ENCODE data around the gene REEP6.

Gene REEP6

DNA sequence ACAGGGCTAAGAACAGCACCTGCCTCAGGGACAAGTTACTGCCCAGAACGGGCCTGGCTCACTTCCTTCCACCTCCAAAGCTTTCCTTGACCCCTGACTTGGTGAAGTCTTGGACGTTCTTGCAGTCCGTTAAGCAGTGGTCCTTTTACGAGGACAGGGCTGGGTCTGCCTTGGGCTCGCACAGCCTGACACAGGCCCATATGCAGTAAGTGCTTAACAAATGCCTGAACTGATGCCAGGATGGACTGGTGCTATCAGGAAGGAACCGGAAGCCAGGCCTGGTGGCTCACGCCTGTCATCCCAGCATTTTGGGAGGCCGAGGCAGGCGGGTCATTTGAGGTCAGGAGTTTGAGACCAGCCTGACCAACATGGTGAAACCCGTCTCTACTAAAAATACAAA is 31.1 kb downstream of the REEP6 start:
- Histone ChIP-seq H3K14ac (ENCODE audit: low read length in 2 of 2) (no peak overlapping the region), H3K27me3 (ENCODE audit: control insufficient read depth in 1 of 2, insufficient read depth in 1 of 2, low read length in 2 of 2) (peaks cover 41 to 66% of the 10 kb centered on the region in 2 experiments), H3K4me3 (ENCODE audit: insufficient read depth in 1 of 2, low read depth in 1 of 2, low read length in 2 of 2) (peak overlapping the region in 1 of 2 experiments; percentile 35), H3K9ac (ENCODE audit: low read length) (no peak overlapping the region), H2AFZ (ENCODE audit: low read depth, low read length) (no peak overlapping the region), H3K23ac (ENCODE audit: low read length in 2 of 2) (no peak overlapping the region), H3K27ac (ENCODE audit: low read length, poor library complexity, severe bottlenecking) (no peak overlapping the region), H2AK5ac (ENCODE audit: low read length, severe bottlenecking) (no peak overlapping the region), H2BK12ac (ENCODE audit: low read length in 2 of 2) (no peak overlapping the region), H4K8ac (ENCODE audit: low read length) (no peak overlapping the region), H3K18ac (ENCODE audit: low read depth in 1 of 2, low read length in 2 of 2) (no peak overlapping the region), H3K79me1 (replicated peaks; ENCODE audit: low read length, poor library complexity, severe bottlenecking) (no peaks in the 10 kb centered on the region), H3K4me1 (ENCODE audit: control insufficient read depth, insufficient read depth, low read depth, low read length) (peaks cover 14% of the 10 kb centered on the region), H3K4ac (ENCODE audit: low read depth in 1 of 2, low read length in 2 of 2) (no peak overlapping the region), H3K4me2 (ENCODE audit: low read length, poor library complexity, severe bottlenecking) (no peak overlapping the region), H2BK15ac (ENCODE audit: low read depth, poor library complexity, severe bottlenecking) (no peak overlapping the region), H2BK120ac (ENCODE audit: low read depth, low read length) (no peak overlapping the region), H3K36me3 (ENCODE audit: control insufficient read depth in 1 of 2, insufficient read depth in 2 of 2, low read depth in 1 of 2, low read length in 2 of 2) (peaks cover 0 to 6% of the 10 kb centered on the region in 2 experiments), H4K91ac (ENCODE audit: low read length) (no peak overlapping the region), H3K9me3 (ENCODE audit: control insufficient read depth, low read length) (no peaks in the 10 kb centered on the region), H2BK5ac (ENCODE audit: low read depth, low read length, poor library complexity, severe bottlenecking) (no peak overlapping the region)
- WGBS: 64% methylated on average over 7 of the region's 10 CpGs
- DNase-seq: no peak

DNA sequence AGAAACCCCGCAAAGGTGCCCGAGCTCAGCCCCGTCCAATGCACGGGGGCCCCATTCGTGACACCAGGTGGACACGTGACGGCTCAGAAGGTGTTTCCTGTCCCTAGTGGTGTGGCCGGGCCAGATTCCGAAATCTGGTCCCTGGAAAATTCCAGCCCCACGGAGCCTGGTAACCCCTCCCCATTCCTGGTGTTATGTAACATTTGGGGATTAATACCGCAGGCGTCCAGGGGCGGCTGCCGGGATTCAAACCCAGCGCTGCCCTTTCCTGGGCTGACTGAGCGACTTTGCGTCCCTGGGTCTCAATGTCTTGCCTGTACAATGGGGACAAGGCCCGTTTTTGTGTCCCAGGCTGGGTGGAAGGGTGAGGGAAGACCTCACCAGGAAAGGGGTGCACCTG is 31.9 kb downstream of the REEP6 start:
- Histone ChIP-seq H4K8ac (ENCODE audit: low read length) (no peak overlapping the region), H3K23ac (ENCODE audit: low read length in 2 of 2) (no peak overlapping the region), H3K4ac (ENCODE audit: low read depth in 1 of 2, low read length in 2 of 2) (no peak overlapping the region), H4K91ac (ENCODE audit: low read length) (no peak overlapping the region), H3K18ac (ENCODE audit: low read depth in 1 of 2, low read length in 2 of 2) (no peak overlapping the region), H2BK15ac (ENCODE audit: low read depth, poor library complexity, severe bottlenecking) (no peak overlapping the region), H3K4me1 (ENCODE audit: control insufficient read depth, insufficient read depth, low read depth, low read length) (peaks cover 14% of the 10 kb centered on the region), H3K4me3 (ENCODE audit: insufficient read depth in 1 of 2, low read depth in 1 of 2, low read length in 2 of 2) (no peak overlapping the region), H3K27ac (ENCODE audit: low read length, poor library complexity, severe bottlenecking) (no peak overlapping the region), H3K4me2 (ENCODE audit: low read length, poor library complexity, severe bottlenecking) (no peak overlapping the region), H3K79me1 (replicated peaks; ENCODE audit: low read length, poor library complexity, severe bottlenecking) (no peaks in the 10 kb centered on the region), H2BK120ac (ENCODE audit: low read depth, low read length) (no peak overlapping the region), H3K36me3 (ENCODE audit: control insufficient read depth in 1 of 2, insufficient read depth in 2 of 2, low read depth in 1 of 2, low read length in 2 of 2) (peaks cover 0 to 6% of the 10 kb centered on the region in 2 experiments), H3K27me3 (ENCODE audit: control insufficient read depth in 1 of 2, insufficient read depth in 1 of 2, low read length in 2 of 2) (peaks cover 41 to 65% of the 10 kb centered on the region in 2 experiments), H2BK12ac (ENCODE audit: low read length in 2 of 2) (no peak overlapping the region), H3K9me3 (ENCODE audit: control insufficient read depth, low read length) (no peaks in the 10 kb centered on the region), H2BK5ac (ENCODE audit: low read depth, low read length, poor library complexity, severe bottlenecking) (no peak overlapping the region), H2AFZ (ENCODE audit: low read depth, low read length) (no peak overlapping the region), H3K14ac (ENCODE audit: low read length in 2 of 2) (no peak overlapping the region), H2AK5ac (ENCODE audit: low read length, severe bottlenecking) (no peak overlapping the region), H3K9ac (ENCODE audit: low read length) (no peak overlapping the region)
- no peak for DNase-seq
- 77% methylated on average over 18 of the region's 18 CpGs for WGBS

DNA sequence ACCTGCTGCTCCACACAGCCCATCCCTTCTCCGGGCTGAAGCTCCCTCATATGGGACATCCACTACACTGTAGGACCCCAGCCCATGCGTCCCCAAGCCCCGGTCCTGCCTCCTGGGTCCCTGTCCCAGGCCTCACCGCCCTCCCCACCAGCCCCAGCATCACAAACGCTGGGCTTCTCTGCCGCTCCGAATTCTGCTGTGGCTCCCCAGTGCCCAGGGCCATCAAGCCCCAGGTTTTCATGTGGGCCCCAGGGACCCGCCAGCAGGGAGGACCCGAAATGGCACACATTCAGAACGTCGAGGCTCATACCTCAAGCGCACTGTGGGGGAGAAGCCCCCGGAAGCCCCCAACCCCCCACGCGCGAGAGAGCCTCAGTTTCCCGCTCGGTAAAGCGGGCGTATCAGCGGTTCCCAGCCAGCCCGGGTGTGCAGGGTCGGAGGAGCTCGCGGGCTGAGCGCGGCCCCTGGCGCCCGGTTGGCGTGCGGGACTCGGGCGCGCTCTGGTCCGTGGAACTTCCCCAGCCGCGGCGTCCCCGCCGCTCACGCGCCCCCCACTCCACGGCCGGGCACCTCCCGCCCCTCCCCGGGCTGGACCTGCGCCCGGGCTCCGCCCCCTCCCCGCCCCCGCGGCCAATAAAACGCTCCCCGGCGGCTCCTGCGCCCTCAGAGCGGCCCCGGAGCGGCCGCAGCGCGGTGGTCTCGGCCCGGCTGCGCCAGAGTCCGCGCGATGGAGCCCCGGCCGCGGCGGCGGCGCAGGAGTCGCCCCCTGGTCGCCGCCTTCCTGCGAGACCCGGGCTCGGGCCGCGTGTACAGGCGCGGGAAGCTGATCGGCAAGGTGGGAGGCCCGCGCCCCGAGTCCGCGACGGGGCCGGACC is 32.7 kb downstream of the REEP6 start, which contains the start of gene PLK5:
PLK5 (plus strand) TSS at position 666 of the 875 bp plus-strand sequence. CDS start 2,920 bp downstream, outside the sequence.
- Histone ChIP-seq H2BK12ac (ENCODE audit: low read length in 2 of 2) (no peak within 1 kb of the TSS), H3K4me1 (ENCODE audit: control insufficient read depth, insufficient read depth, low read depth, low read length) (peaks cover 14% of the 10 kb centered on the region), H3K4me3 (ENCODE audit: insufficient read depth in 1 of 2, low read depth in 1 of 2, low read length in 2 of 2) (peak within 1 kb of the TSS in 1 of 2 experiments; percentile 4), H2BK120ac (ENCODE audit: low read depth, low read length) (no peak within 1 kb of the TSS), H2BK15ac (ENCODE audit: low read depth, poor library complexity, severe bottlenecking) (peak within 1 kb of the TSS; percentile 20), H3K4me2 (ENCODE audit: low read length, poor library complexity, severe bottlenecking) (peak within 1 kb of the TSS; percentile 32), H3K4ac (ENCODE audit: low read depth in 1 of 2, low read length in 2 of 2) (no peak within 1 kb of the TSS), H3K27ac (ENCODE audit: low read length, poor library complexity, severe bottlenecking) (no peak within 1 kb of the TSS), H3K9me3 (ENCODE audit: control insufficient read depth, low read length) (no peaks in the 10 kb centered on the region), H2BK5ac (ENCODE audit: low read depth, low read length, poor library complexity, severe bottlenecking) (no peak within 1 kb of the TSS), H3K79me1 (replicated peaks; ENCODE audit: low read length, poor library complexity, severe bottlenecking) (no peaks in the 10 kb centered on the region), H3K14ac (ENCODE audit: low read length in 2 of 2) (peak within 1 kb of the TSS in 1 of 2 experiments; percentile 35), H3K23ac (ENCODE audit: low read length in 2 of 2) (peak within 1 kb of the TSS in 1 of 2 experiments; percentile 34), H4K8ac (ENCODE audit: low read length) (no peak within 1 kb of the TSS), H3K27me3 (ENCODE audit: control insufficient read depth in 1 of 2, insufficient read depth in 1 of 2, low read length in 2 of 2) (peaks cover 37 to 59% of the 10 kb centered on the region in 2 experiments), H3K9ac (ENCODE audit: low read length) (no peak within 1 kb of the TSS), H4K91ac (ENCODE audit: low read length) (no peak within 1 kb of the TSS), H2AFZ (ENCODE audit: low read depth, low read length) (no peak within 1 kb of the TSS), H3K36me3 (ENCODE audit: control insufficient read depth in 1 of 2, insufficient read depth in 2 of 2, low read depth in 1 of 2, low read length in 2 of 2) (peaks cover 0 to 6% of the 10 kb centered on the region in 2 experiments), H3K18ac (ENCODE audit: low read depth in 1 of 2, low read length in 2 of 2) (no peak within 1 kb of the TSS), H2AK5ac (ENCODE audit: low read length, severe bottlenecking) (no peak within 1 kb of the TSS)
- 16% methylated on average over 64 of the region's 92 CpGs for WGBS
- no peak for DNase-seq

DNA sequence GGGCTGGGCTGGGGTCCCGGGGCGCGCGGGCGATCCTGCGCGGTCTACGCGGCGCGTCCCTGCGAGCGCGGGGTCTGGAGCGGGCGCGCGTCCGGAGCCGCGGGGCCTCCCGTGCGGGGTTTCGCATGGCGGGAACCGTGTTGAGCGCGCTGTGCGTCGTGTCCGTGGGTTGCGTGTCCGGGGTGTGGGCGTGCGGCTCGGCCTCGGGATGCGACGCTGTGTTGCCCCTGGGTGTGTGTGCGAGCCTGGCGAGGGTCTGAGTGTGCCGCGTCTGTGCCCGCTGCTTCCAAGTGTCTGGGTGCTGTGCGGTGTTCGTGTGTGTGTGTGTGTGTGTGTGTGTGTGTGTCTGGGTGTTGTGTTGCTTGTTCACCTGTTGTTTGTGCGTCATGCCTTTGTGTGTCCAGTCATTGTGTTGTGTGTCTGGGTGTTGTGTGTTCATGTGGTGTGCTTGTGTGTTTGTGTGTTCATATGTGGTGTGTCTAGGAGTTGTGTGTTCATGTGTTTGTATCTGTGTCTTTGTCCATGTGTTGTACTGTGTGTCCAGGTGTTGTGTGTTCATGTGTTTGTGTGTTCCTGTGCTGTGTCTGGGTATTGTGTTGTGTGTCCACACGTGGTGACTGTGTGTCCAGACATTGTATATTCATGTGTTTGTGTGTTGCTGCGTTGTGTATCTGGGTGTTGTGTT is 33.4 kb downstream of the REEP6 start:
- no peak overlapping the region for H3K14ac ChIP-seq (ENCODE audit: low read length in 2 of 2)
- peak overlapping the region; percentile 20 for H2BK15ac ChIP-seq (ENCODE audit: low read depth, poor library complexity, severe bottlenecking)
- H3K4me3 ChIP-seq (ENCODE audit: insufficient read depth in 1 of 2, low read depth in 1 of 2, low read length in 2 of 2): peak overlapping the region in 1 of 2 experiments; percentile 4
- H3K9me3 ChIP-seq (ENCODE audit: control insufficient read depth, low read length): no peaks in the 10 kb centered on the region
- WGBS: 29% methylated on average over 49 of the region's 49 CpGs
- H3K4ac ChIP-seq (ENCODE audit: low read depth in 1 of 2, low read length in 2 of 2): no peak overlapping the region
- H4K91ac ChIP-seq (ENCODE audit: low read length): no peak overlapping the region
- peaks cover 14% of the 10 kb centered on the region for H3K4me1 ChIP-seq (ENCODE audit: control insufficient read depth, insufficient read depth, low read depth, low read length)
- H2AFZ ChIP-seq (ENCODE audit: low read depth, low read length): no peak overlapping the region
- no peak overlapping the region for H2BK12ac ChIP-seq (ENCODE audit: low read length in 2 of 2)
- H3K36me3 ChIP-seq (ENCODE audit: control insufficient read depth in 1 of 2, insufficient read depth in 2 of 2, low read depth in 1 of 2, low read length in 2 of 2): peaks cover 0 to 6% of the 10 kb centered on the region in 2 experiments
- no peak for DNase-seq
- no peak overlapping the region for H3K18ac ChIP-seq (ENCODE audit: low read depth in 1 of 2, low read length in 2 of 2)
- no peak overlapping the region for H2BK120ac ChIP-seq (ENCODE audit: low read depth, low read length)
- peak overlapping the region in 1 of 2 experiments; percentile 34 for H3K23ac ChIP-seq (ENCODE audit: low read length in 2 of 2)
- H3K4me2 ChIP-seq (ENCODE audit: low read length, poor library complexity, severe bottlenecking): no peak overlapping the region
- no peak overlapping the region for H4K8ac ChIP-seq (ENCODE audit: low read length)
- no peak overlapping the region for H2BK5ac ChIP-seq (ENCODE audit: low read depth, low read length, poor library complexity, severe bottlenecking)
- no peak overlapping the region for H3K27ac ChIP-seq (ENCODE audit: low read length, poor library complexity, severe bottlenecking)
- no peaks in the 10 kb centered on the region for H3K79me1 ChIP-seq (replicated peaks; ENCODE audit: low read length, poor library complexity, severe bottlenecking)
- peaks cover 34 to 60% of the 10 kb centered on the region in 2 experiments for H3K27me3 ChIP-seq (ENCODE audit: control insufficient read depth in 1 of 2, insufficient read depth in 1 of 2, low read length in 2 of 2)
- H3K9ac ChIP-seq (ENCODE audit: low read length): no peak overlapping the region
- H2AK5ac ChIP-seq (ENCODE audit: low read length, severe bottlenecking): no peak overlapping the region
